ENCODE measurements around the gene VAV2.

VAV2 gene

GRCh38 chr9:133870598-133871595 lies 121.2 kb downstream of the VAV2 start:
- no peak for DNase-seq

GRCh38 chr9:133869674-133870405 lies 122.3 kb downstream of the VAV2 start:
- peak in 1 of 2 donors; percentile 23 for DNase-seq

GRCh38 chr9:133868203-133868602 lies 123.9 kb downstream of the VAV2 start:
- no peak for DNase-seq

- no peak for DNase-seq
Measured at GRCh38 chr9:133866946-133867345, 125.2 kb downstream of the VAV2 start.

GRCh38 chr9:133864011-133864410 lies 128.1 kb downstream of the VAV2 start:
- no peak for DNase-seq

- no peak for DNase-seq
Measured at GRCh38 chr9:133863257-133863592, 128.9 kb downstream of the VAV2 start.

GRCh38 chr9:133862585-133863256 lies 129.4 kb downstream of the VAV2 start:
- no peak for DNase-seq

- no peak for DNase-seq
Measured at GRCh38 chr9:133861692-133862091, 130.4 kb downstream of the VAV2 start.

- no peak for DNase-seq
Measured at GRCh38 chr9:133861086-133861485, 131.0 kb downstream of the VAV2 start.

GRCh38 chr9:133858771-133859170 lies 133.4 kb downstream of the VAV2 start:
- no peak for DNase-seq

- no peak for DNase-seq
Measured at GRCh38 chr9:133857639-133858038, 134.5 kb downstream of the VAV2 start.

GRCh38 chr9:133856798-133857197 lies 135.3 kb downstream of the VAV2 start:
- no peak for DNase-seq

- DNase-seq, result no peak
Measured at GRCh38 chr9:133855802-133856521, 136.2 kb downstream of the VAV2 start.

GRCh38 chr9:133855371-133855770 lies 136.8 kb downstream of the VAV2 start:
- no peak for DNase-seq

- DNase-seq, result no peak
Measured at GRCh38 chr9:133854765-133855164, 137.4 kb downstream of the VAV2 start.

GRCh38 chr9:133854048-133854447 lies 138.1 kb downstream of the VAV2 start:
- no peak for DNase-seq

- no peak for DNase-seq
Measured at GRCh38 chr9:133853331-133853730, 138.8 kb downstream of the VAV2 start.

GRCh38 chr9:133852431-133852830 lies 139.7 kb downstream of the VAV2 start:
- no peak for DNase-seq

GRCh38 chr9:133851693-133852092 lies 140.4 kb downstream of the VAV2 start:
- no peak for DNase-seq

- no peak for DNase-seq
Measured at GRCh38 chr9:133850937-133851336, 141.2 kb downstream of the VAV2 start.

GRCh38 chr9:133850161-133850560 lies 142.0 kb downstream of the VAV2 start:
- DNase-seq, result no peak

- no peak for DNase-seq
Measured at GRCh38 chr9:133849110-133849670, 142.9 kb downstream of the VAV2 start.

All from stimulated activated CD4-positive, alpha-beta T cell treated with anti-CD3 and anti-CD28 coated beads, Interleukin-2, amount 100 ng/mL, for 24 hours (primary cell).